ENCODE measurements around the gene DYRK1A.

- TF ChIP-seq CTCF (IDR thresholded peaks at IDR 0.05; ENCODE audit: low read length) (no peak), EZH2 (optimal IDR thresholded peaks at IDR 0.05; ENCODE audit: low read depth, low read length) (no peak), EZH2phosphoT487 (IDR thresholded peaks at IDR 0.05; ENCODE audit: low read length) (no peak)
These were observed 145.3 kb downstream of the DYRK1A start for GRCh38 chr21:37511848-37512247.

Measured in MM.1S (cell line).